Upper lobe of right lung (tissue), 1 donor: Measurements from ENCODE around the gene TMEM219. TPM values are rescaled to one million over a fixed set of nuclear protein-coding genes. Genes with fewer than 3 reads are reported as not detected.

Source experiments
- ATAC-seq: fragments of 200-7000 bp; cut with Tn5 transposase; one replicate; pipeline ENCODE4 v1.9.1; 2020; ENCODE audit warnings: mild to moderate bottlenecking, moderate library complexity
- DNase-seq: peaks from one replicate; pipeline ENCODE4 v3.0.0-alpha.2; 2020
- H3K27ac ChIP-seq: fragments of 200-600 bp; one replicate; pipeline ENCODE4 v1.8.0; 2022
- H3K27me3 ChIP-seq: fragments of 200-600 bp; one replicate; pipeline ENCODE4 v1.8.0; 2022; ENCODE audit warnings: mild to moderate bottlenecking
- H3K36me3 ChIP-seq: fragments of 200-600 bp; one replicate; pipeline ENCODE4 v1.8.0; 2022
- H3K4me1 ChIP-seq: fragments of 200-600 bp; one replicate; pipeline ENCODE4 v1.8.0; 2022
- H3K4me3 ChIP-seq: fragments of 200-600 bp; one replicate; pipeline ENCODE4 v1.8.0; 2022; ENCODE audit warnings: mild to moderate bottlenecking
- H3K9me3 ChIP-seq: fragments of 200-600 bp; one replicate; pipeline ENCODE4 v1.8.0; 2022
- intact Hi-C: fragments of 100-400 bp; cut with DNase I; formaldehyde crosslinking; loops from one replicate; pipeline ENCODE4 v1.11.0; 2022
- total RNA-seq: library from RNA; stranded (reverse); fragmentation: NEBNext Ultra II Directional; extraction: Animal tissue kit (Norgen Biotek cat#: 25700); gene quantifications from one replicate; pipeline ENCODE4 v1.2.1, GENCODE V29; 2021
- TF ChIP-seq, protein P1 (sequence below): fragments of 200-600 bp; IDR thresholded peaks from one replicate; pipeline ENCODE4 v1.8.0; 2022; ENCODE audit warnings: antibody characterized with exemption
- donor health status: DM: no; HTN: yes; CAD: no; lungs with severe emphysema.

The TMEM219 gene
- total RNA-seq, 1 donor from 2014 or later: 133 TPM

GRCh38 chr16:29971304-29971703, 9.4 kb downstream of the TMEM219 start:
- H3K4me3 ChIP-seq: no peak overlapping the region
- H3K27me3 ChIP-seq: no peaks in the 10 kb centered on the region
- ATAC-seq (no peak), DNase-seq (no peak)
- H3K9me3 ChIP-seq: no peaks in the 10 kb centered on the region
- H3K36me3 ChIP-seq: peaks cover 40% of the 10 kb centered on the region
- no peak overlapping the region for H3K27ac ChIP-seq
- peaks cover 14% of the 10 kb centered on the region for H3K4me1 ChIP-seq
- intact Hi-C loops: no loop called here
- TF ChIP-seq, protein P1, sequence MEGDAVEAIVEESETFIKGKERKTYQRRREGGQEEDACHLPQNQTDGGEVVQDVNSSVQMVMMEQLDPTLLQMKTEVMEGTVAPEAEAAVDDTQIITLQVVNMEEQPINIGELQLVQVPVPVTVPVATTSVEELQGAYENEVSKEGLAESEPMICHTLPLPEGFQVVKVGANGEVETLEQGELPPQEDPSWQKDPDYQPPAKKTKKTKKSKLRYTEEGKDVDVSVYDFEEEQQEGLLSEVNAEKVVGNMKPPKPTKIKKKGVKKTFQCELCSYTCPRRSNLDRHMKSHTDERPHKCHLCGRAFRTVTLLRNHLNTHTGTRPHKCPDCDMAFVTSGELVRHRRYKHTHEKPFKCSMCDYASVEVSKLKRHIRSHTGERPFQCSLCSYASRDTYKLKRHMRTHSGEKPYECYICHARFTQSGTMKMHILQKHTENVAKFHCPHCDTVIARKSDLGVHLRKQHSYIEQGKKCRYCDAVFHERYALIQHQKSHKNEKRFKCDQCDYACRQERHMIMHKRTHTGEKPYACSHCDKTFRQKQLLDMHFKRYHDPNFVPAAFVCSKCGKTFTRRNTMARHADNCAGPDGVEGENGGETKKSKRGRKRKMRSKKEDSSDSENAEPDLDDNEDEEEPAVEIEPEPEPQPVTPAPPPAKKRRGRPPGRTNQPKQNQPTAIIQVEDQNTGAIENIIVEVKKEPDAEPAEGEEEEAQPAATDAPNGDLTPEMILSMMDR: no peak

GRCh38 chr16:29972500-29972899, 10.6 kb downstream of the TMEM219 start:
- Histone ChIP-seq H3K27me3 (no peaks in the 10 kb centered on the region), H3K27ac (no peak overlapping the region), H3K36me3 (peaks cover 40% of the 10 kb centered on the region), H3K9me3 (no peaks in the 10 kb centered on the region), H3K4me1 (peaks cover 26% of the 10 kb centered on the region), H3K4me3 (no peak overlapping the region)
- DNase-seq (no peak), ATAC-seq (no peak)
- TF ChIP-seq, protein P1: no peak
- intact Hi-C loops: no loop called here

DNA sequence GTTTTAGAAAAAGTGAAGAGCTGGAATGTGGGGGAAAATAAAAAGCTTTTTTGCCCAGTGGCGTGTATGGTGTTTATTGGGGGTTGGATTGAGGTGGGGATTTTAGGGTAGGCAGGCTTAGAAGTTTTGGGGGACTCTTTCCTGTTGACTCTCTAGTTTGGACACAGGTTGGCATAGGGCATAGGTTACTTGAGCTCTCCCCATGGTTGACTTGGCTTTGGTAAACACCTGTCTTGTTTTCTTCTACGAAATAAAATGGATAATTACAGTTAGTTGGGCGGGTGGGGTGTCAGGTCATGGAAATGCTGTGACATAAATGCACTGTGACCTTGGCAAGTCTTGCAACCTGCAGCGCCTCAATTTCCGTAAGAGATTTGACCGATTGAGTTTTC, 11.1 kb downstream of the TMEM219 start:
- DNase-seq: no peak
- intact Hi-C loops: no loop called here
- Histone ChIP-seq H3K27me3 (no peaks in the 10 kb centered on the region), H3K36me3 (peaks cover 40% of the 10 kb centered on the region), H3K4me1 (peaks cover 29% of the 10 kb centered on the region), H3K27ac (no peak overlapping the region), H3K9me3 (no peaks in the 10 kb centered on the region), H3K4me3 (no peak overlapping the region)
- TF ChIP-seq, protein P1: no peak
- ATAC-seq: no peak

DNA sequence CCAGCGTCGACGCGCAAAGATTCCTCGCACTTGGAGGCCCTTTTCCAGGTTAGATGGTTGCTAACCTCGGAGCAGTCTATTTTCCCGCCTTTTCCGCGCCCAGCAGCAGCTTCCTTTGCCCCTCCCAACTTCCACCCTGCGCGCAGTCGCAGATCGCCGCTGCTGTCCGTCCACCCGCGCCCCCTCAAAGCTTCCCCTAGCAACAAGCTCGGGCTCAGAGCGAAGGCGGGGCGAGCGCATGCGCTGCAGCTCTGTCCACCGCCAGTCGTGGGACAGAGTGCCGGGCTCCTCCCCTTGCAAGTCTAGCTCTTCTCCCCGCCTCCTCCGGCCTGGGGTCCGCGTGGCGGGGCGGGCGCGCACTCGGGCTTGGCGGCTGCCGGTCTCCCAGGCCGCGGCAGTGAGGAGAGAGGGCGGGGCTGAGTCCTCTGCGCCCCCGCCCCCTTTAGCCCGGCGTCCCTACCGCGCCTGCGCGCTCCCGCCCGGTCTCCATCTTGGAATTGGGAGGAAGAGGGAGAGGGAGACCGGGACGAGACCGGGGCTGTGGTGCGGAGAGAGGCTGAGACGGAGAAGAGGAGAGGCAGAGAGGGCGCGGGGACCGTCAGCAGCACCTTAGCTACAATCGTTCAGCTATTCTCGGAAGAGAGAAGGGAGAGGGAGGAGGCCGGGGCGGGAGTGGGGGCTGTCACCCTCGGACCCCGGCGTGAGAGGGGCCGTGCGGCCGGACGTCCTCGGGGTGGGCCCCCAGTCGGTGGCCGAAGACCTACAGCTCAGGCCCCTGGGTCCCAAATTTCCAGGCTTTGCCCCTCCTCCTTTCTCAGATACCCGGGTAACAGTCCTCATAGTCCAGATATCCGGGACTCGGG, 11.7 kb downstream of the TMEM219 start, which contains the start of gene TAOK2:
Gene TAOK2 (plus strand): TSS at position 485 of the 863 bp plus-strand sequence. CDS start 3,905 bp downstream, outside the sequence.
- peak; percentile 99 for DNase-seq
- TF ChIP-seq, protein P1: no peak
- H3K9me3 ChIP-seq: no peaks in the 10 kb centered on the region
- H3K36me3 ChIP-seq: peaks cover 40% of the 10 kb centered on the region
- H3K4me1 ChIP-seq: peaks cover 29% of the 10 kb centered on the region
- intact Hi-C loops: no loop called here
- peak within 1 kb of the TSS; percentile 99 for H3K4me3 ChIP-seq
- ATAC-seq: peak; percentile 99
- H3K27ac ChIP-seq: peak within 1 kb of the TSS; percentile 93
- no peaks in the 10 kb centered on the region for H3K27me3 ChIP-seq

DNA sequence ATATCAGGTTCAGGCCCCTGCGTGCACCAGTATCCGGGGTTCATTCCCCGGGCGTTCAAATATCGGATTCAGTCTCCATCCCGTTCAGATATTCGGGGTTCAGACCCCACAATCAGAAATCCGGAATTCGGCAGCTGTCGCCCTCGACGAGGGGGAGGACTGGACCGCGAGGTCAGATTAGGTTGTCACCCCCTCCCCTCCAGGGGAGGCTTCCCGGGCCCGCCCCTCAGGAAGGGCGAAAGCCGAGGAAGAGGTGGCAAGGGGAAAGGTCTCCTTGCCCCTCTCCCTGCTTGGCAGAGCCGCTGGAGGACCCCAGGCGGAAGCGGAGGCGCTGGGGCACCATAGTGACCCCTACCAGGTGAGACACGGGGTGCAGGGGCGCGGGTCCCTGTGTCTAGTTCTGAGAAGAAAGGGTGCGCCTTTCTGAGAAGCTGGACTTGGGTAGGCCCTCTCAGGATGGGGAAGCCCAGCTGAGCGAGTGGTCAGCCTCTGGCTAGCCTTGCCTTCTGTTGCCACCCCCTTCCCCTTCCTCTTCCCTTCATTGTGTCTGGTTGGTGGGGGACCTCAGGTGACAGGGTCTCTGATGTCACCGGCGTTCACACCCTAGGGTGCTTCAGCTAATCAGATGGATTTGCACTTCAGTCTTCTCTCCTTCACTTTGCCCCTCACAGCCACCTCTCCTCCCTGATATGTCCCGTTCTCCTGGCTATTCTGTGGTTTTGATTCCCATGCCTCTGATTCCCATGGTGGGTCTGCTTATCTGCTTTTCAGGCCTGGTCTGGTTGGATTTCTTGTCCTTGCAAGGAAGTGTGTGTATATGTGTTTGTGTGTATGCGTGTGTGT, 12.6 kb downstream of the TMEM219 start:
- peak overlapping the region; percentile 99 for H3K4me3 ChIP-seq
- TF ChIP-seq, protein P1: no peak
- H3K27ac ChIP-seq: peak overlapping the region; percentile 93
- peak; percentile 70 for DNase-seq
- peaks cover 33% of the 10 kb centered on the region for H3K4me1 ChIP-seq
- ATAC-seq: peak; percentile 23
- no peaks in the 10 kb centered on the region for H3K27me3 ChIP-seq
- no peaks in the 10 kb centered on the region for H3K9me3 ChIP-seq
- peaks cover 40% of the 10 kb centered on the region for H3K36me3 ChIP-seq
- intact Hi-C loops: no loop called here
